Astrocyte of the spinal cord (primary cell): ENCODE results near the gene CNTNAP5.

Experiments
- DNase-seq: peaks from one replicate; pipeline ENCODE4 v3.0.0; 2011; ENCODE audit warnings: low read depth, low spot score
- H3K4me3 ChIP-seq: 2 replicates; pipeline ENCODE4 v1.5.1; 2011; ENCODE audit warnings: low read depth, mild to moderate bottlenecking, low read length, moderate library complexity
- CTCF ChIP-seq: IDR thresholded peaks from 2 replicates; pipeline ENCODE4 v1.5.1; 2012; ENCODE audit warnings: low read depth, mild to moderate bottlenecking, low read length, inconsistent platforms
- in situ Hi-C: cut with HindIII; loops from 2 replicates; pipeline ENCODE4 v1.10.0; 2017; ENCODE audit warnings: low sequenced_read_pairs

The CNTNAP5 gene

DNA sequence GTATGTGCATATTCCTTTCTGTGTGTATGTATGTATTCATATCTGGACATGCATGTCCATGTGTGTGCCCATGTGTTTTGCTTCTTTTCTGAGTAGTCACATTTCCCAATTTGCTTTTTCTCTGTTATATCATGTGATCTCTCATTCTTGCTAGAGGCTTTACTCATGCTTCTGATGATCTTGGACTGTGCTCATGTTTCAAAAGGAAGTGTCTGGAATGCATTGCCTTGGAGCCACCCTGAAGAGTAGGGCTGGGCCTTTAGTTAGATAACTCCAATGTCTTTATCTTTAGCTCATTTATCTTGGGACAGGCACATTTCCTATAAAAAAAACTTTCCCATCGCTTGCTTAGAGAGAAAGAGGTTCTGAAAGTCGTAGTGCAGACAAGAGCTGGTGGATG lies 859.2 kb downstream of the CNTNAP5 start:
- no peak for TF ChIP-seq CTCF
- H3K4me3 ChIP-seq = no peak overlapping the region
- in situ Hi-C loops = no loop called here
- no peak for DNase-seq

DNA sequence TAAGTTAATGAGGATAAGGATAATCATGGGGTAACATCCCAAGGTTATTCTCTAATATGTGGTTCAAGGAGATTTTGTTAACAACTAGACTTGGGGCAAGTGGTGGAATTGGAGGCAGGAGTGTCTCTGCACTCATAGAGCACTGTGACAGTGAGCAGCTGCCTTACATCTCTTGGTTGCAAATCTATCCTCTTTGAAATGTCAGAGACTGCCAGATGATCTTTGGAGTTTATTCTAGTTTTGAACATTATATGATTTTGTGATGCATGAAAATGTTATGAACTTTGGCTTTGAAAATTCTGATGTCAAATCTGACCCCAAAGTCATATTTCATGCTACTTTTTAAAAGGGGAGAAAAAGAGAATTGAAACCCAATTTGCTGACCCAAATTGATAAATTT lies 861.1 kb downstream of the CNTNAP5 start:
- H3K4me3 ChIP-seq = no peak overlapping the region
- in situ Hi-C loops = no loop called here
- TF ChIP-seq CTCF = no peak
- no peak for DNase-seq

DNA sequence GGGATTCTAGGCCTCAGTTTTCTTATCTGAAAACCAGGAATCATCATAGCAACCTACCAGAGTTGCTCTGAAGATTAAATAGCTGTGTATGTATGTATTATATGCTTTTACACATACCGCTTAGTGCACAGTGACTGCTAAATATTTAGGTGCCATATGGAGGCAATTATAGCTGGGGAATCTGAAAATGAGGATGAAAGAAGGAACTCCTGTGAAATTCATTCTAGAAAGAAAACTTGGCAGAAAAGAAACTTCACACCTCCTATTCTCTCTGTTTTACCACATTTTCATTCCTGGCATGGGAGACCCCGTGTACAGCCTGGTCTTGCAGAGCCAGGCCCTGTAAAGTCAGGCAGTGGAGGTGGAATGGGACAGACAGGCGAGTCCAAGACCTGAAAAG lies 862.4 kb downstream of the CNTNAP5 start:
- no peak for DNase-seq
- in situ Hi-C loops = no loop called here
- no peak overlapping the region for H3K4me3 ChIP-seq
- no peak for TF ChIP-seq CTCF

GRCh38 chr2:124888431-124888830 lies 863.3 kb downstream of the CNTNAP5 start:
- no peak for TF ChIP-seq CTCF
- no peak overlapping the region for H3K4me3 ChIP-seq
- in situ Hi-C loops = no loop called here
- no peak for DNase-seq

- in situ Hi-C loops = no loop called here
- no peak overlapping the region for H3K4me3 ChIP-seq
- TF ChIP-seq CTCF = no peak
- DNase-seq = no peak
These were observed 869.1 kb downstream of the CNTNAP5 start for GRCh38 chr2:124894199-124894598.

GRCh38 chr2:124898827-124899226 lies 873.7 kb downstream of the CNTNAP5 start:
- TF ChIP-seq CTCF = no peak
- no peak for DNase-seq
- no peak overlapping the region for H3K4me3 ChIP-seq
- in situ Hi-C loops = no loop called here

DNA sequence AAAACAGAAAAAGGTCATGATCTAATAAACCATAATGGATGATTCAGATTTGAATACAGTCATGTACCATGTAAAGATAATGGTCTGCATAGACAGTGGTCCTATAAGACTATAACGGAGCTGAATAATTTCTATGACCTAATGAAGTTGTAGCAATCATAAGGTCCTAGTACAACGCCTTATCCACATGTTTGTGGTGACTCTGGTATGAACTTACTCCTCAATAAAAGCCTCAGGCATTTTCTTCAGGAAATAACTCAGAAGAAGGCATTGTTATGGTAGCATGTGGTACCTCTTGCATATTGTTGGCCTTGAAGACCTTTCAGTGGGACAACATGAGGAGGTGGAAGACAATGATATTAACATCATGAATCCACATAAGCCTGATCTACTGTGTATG lies 883.3 kb downstream of the CNTNAP5 start:
- in situ Hi-C loops = no loop called here
- no peak overlapping the region for H3K4me3 ChIP-seq
- peak; percentile 39 for DNase-seq
- TF ChIP-seq CTCF = no peak
